ENCODE data around the gene TOP2B.

The TOP2B gene

GRCh38 chr3:25554376-25554775 lies 110.3 kb downstream of the TOP2B start:
- DNase-seq, result no peak

DNA sequence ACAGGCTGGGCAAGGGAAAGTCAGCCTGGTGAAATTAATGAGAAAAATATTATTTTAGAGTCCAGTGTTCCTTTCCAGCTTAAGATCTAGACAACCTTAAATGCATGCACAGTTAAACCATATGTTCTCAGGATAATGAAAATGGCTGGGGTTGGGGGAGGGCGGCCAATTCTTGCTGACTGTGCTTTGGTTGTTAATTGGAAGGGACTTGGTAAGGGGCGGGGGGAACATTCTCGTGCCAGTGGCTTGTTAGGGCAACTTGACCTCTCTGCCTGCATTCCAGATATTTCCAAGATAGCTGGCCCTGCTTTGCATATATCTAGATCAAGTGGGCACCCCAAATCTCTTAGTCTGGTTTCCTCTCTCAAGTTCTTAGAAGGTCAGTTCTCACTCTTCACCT lies 112.5 kb downstream of the TOP2B start:
- DNase-seq, result no peak

- no peak for DNase-seq
Observed at GRCh38 chr3:25548836-25549235, 115.9 kb downstream of the TOP2B start.

GRCh38 chr3:25547943-25548674 lies 116.6 kb downstream of the TOP2B start:
- DNase-seq, result no peak
